Fibroblast of lung (primary cell): ENCODE data around the gene FOXP2.

Source experiments
- CTCF ChIP-seq, 2 donors: IDR thresholded peaks in 1 of 2; conservative IDR thresholded peaks in 1 of 2; 1 replicate in 1 of 2; 2 replicates in 1 of 2; pipeline ENCODE4 v1.5.1; 2011 to 2012; ENCODE audit warnings: low read length in 2 of 2, control low read depth in 1 of 2, inconsistent platforms in 1 of 2, low read depth in 1 of 2, mild to moderate bottlenecking in 1 of 2
- EZH2 ChIP-seq: IDR thresholded peaks from 2 replicates; pipeline ENCODE4 v1.5.1; 2012; ENCODE audit warnings: low read length, control low read depth, mild to moderate bottlenecking; ENCODE audit errors: missing control alignments

- TF ChIP-seq CTCF (conservative IDR thresholded peaks at IDR 0.05 in 1 of 2, IDR thresholded peaks at IDR 0.05 in 1 of 2; ENCODE audit: low read depth in 1 of 2, low read length in 2 of 2) (no peak), EZH2 (no peak)
Observed at GRCh38 chr7:114650491-114650890, 235.9 kb downstream of the FOXP2 start.
